ENCODE data around the gene NRN1L.
A peak's percentile ranks its signal among the peaks of the same experiment; 100 is the strongest.

GRCh38 chr16:67842509-67843342, 42.0 kb upstream of the NRN1L start:
- TF ChIP-seq CTCF (IDR thresholded peaks at IDR 0.05) (peak in 2 of 6 experiments; percentile 8 to 42), POLR2A (IDR thresholded peaks at IDR 0.05) (peak in 1 of 4 donors; percentile 1), POLR2AphosphoS5 (IDR thresholded peaks at IDR 0.05) (no peak)

All from upper lobe of left lung (tissue), 4 donors.